IPS-15b (cell line): ENCODE measurements around the gene NDUFB10.

Experiments used
- H3K27me3 ChIP-seq: one replicate; pipeline ENCODE4 v1.6.1; 2013; ENCODE audit warnings: low read length; ENCODE audit not compliant: control insufficient read depth, insufficient read depth
- H3K36me3 ChIP-seq: one replicate; pipeline ENCODE4 v1.6.1; 2013; ENCODE audit warnings: low read length; ENCODE audit not compliant: control insufficient read depth, insufficient read depth
- H3K4me1 ChIP-seq: one replicate; pipeline ENCODE4 v1.6.1; 2013; ENCODE audit warnings: mild to moderate bottlenecking, low read length; ENCODE audit not compliant: control insufficient read depth, insufficient read depth
- H3K4me3 ChIP-seq: one replicate; pipeline ENCODE4 v1.5.1; 2013; ENCODE audit warnings: low read depth, low read length
- H3K9ac ChIP-seq: one replicate; pipeline ENCODE4 v1.6.1; 2013; ENCODE audit warnings: low read depth, mild to moderate bottlenecking, low read length
- H3K9me3 ChIP-seq: one replicate; pipeline ENCODE4 v1.6.1; 2013; ENCODE audit warnings: mild to moderate bottlenecking, low read length; ENCODE audit not compliant: control insufficient read depth, insufficient read depth

The NDUFB10 gene

GRCh38 chr16:1998360-1998835 lies 39.1 kb downstream of the NDUFB10 start:
- Histone ChIP-seq H3K4me3 (no peak overlapping the region), H3K36me3 (peaks cover 56% of the 10 kb centered on the region), H3K9ac (no peak overlapping the region), H3K4me1 (no peaks in the 10 kb centered on the region), H3K27me3 (no peaks in the 10 kb centered on the region), H3K9me3 (no peaks in the 10 kb centered on the region)

GRCh38 chr16:1998852-1999801 lies 39.8 kb downstream of the NDUFB10 start:
- H3K4me1 ChIP-seq = peaks cover 2% of the 10 kb centered on the region
- H3K27me3 ChIP-seq = no peaks in the 10 kb centered on the region
- H3K4me3 ChIP-seq = no peak overlapping the region
- peaks cover 58% of the 10 kb centered on the region for H3K36me3 ChIP-seq
- H3K9ac ChIP-seq = no peak overlapping the region
- H3K9me3 ChIP-seq = no peaks in the 10 kb centered on the region

DNA sequence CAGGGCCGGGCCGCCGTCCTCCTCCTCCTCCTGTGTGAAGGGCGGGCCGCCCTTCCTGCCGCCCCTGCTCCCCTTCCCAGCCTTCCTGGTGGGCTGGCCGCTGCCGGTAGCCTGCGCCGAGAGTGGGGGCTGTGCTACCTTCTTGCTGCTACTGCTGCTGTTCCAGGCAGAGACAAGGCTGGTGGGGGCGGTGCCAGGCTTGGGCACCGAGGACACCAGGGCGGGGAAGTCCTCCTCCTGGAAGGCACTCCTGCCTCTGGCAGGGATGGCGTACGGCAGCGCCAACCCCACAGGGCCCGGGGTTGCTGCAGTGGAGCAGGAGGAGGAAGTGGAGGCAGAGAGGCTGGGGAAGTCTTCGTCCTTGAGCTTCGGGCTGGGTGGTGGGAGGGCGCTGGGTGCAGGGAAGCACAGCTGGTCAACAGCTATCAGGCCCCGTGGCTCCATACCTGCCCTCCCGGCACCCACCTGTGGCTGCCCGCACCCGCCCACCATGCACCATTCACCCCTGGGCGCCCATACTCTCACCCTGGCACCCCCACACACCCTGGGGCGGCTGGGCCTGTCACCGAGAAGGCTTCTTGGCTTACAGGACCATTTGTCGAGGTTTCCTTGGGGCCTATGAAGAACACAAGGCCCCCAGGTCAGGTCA lies 40.7 kb downstream of the NDUFB10 start:
- no peak overlapping the region for H3K9ac ChIP-seq
- peaks cover 2% of the 10 kb centered on the region for H3K4me1 ChIP-seq
- H3K27me3 ChIP-seq = no peaks in the 10 kb centered on the region
- no peak overlapping the region for H3K4me3 ChIP-seq
- peaks cover 58% of the 10 kb centered on the region for H3K36me3 ChIP-seq
- no peaks in the 10 kb centered on the region for H3K9me3 ChIP-seq

DNA sequence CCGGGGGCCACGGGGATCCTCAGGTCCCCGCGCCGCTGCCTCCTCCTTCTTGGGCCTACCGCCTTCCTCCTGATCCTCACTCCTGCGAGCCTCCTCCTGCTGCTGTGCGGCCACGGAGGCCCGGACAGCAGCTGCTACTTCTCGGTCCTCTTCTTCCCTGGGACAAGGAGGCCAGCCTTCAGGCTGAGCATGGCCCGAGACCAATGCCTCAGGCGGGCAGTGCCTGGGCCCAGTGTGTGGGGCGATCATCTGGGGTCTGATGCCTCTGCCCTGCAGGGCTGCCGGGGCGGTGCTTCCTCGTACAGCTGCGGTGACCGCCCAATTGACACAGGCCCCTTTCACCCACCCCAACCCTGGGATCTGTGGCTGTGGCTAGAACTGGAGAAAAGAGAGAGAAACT lies 41.7 kb downstream of the NDUFB10 start:
- H3K36me3 ChIP-seq = peaks cover 58% of the 10 kb centered on the region
- no peaks in the 10 kb centered on the region for H3K9me3 ChIP-seq
- H3K9ac ChIP-seq = no peak overlapping the region
- no peak overlapping the region for H3K4me3 ChIP-seq
- H3K27me3 ChIP-seq = no peaks in the 10 kb centered on the region
- H3K4me1 ChIP-seq = peaks cover 2% of the 10 kb centered on the region

DNA sequence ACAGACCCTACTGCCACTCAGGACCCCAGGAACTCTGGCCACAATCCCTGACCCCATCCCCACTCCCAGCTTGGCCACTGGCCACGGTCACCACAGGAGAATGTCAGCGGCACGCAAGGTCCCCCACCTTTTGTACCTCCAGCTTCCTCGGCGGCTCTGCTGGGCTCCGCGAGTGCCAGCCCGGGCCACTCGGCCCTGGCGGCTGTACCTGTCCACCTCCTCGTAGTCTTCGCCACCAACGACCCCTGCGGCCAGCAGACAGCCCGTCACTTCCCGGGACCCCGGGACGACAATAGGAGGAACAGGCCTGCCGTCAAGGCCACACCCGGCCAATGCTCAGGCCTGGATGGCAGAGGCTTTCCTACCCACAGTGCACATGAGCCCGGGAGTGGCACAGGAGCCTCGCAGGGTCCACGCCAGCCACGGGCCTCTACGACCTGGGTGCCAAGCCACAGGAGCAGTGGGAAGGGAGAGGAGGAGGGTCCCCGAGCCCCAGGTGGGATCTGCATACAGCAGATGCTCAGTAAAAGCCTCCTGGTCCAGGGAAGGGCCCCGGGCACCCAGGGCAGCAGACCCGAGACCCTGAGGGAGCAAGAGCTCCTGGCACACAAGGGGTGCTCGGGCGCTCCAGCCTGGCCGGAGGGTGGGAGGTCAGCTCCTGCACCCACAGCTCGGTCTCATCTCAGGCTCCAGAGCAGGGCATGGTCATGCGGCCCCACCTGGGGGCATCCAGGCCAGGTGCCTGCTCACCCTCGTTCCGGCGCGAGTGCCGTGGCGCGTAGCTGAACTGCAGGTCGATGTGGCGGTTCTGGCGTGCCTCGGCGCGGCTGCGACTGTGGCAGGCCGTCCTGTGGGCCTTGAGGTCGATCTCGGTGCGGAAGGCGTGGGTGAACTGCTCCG lies 42.4 kb downstream of the NDUFB10 start:
- H3K4me3 ChIP-seq = no peak overlapping the region
- no peaks in the 10 kb centered on the region for H3K27me3 ChIP-seq
- peaks cover 58% of the 10 kb centered on the region for H3K36me3 ChIP-seq
- no peak overlapping the region for H3K9ac ChIP-seq
- peaks cover 2% of the 10 kb centered on the region for H3K4me1 ChIP-seq
- H3K9me3 ChIP-seq = no peaks in the 10 kb centered on the region

DNA sequence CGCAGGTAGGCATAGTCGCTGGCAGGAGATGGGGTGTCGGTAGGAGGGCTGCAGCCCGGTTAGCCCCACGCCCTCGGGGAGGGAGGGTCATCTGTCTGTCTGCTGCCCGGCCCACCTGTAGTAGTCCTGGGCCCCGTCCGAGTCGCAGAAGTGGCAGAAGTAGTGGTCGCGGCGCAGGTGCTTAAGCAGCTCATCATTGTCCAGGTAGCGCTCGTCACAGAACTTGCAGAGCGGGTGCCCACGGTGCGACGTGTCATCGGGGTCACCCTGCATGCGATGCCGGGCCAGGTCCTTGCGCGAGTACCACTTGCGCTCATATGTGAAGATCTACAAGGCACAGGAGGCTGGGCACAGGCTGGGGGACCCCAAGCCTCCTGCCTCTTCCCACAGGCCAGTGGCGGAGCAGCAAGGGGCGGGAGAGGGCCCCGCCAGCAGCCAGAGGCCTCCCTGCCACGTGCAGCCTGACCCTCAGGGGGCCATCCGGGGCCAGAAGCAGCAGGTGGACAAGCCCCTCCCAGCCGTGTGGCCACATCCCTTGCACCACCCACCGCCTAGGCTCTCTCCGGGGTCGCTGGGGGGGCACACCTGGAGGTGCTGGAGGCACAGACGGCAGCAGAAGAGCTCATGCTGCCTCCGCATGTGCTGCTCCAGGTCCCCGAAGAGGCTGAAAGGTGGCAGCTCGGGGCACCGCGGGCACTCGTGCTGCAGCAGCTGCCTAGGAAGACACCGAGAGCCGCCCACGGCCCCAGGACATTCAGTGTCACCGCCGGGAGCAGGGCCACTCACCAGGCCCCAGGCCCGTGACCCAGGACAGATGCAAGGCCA lies 43.3 kb downstream of the NDUFB10 start:
- H3K9me3 ChIP-seq = no peaks in the 10 kb centered on the region
- H3K4me1 ChIP-seq = peaks cover 2% of the 10 kb centered on the region
- H3K36me3 ChIP-seq = peaks cover 58% of the 10 kb centered on the region
- H3K27me3 ChIP-seq = no peaks in the 10 kb centered on the region
- no peak overlapping the region for H3K9ac ChIP-seq
- no peak overlapping the region for H3K4me3 ChIP-seq

- Histone ChIP-seq H3K9ac (no peak overlapping the region), H3K36me3 (peaks cover 52% of the 10 kb centered on the region)
These were observed 44.0 kb downstream of the NDUFB10 start for GRCh38 chr16:2003231-2003826.

GRCh38 chr16:2003827-2004641 lies 44.7 kb downstream of the NDUFB10 start:
- Histone ChIP-seq H3K4me1 (peaks cover 7% of the 10 kb centered on the region), H3K9me3 (no peaks in the 10 kb centered on the region), H3K9ac (no peak overlapping the region), H3K27me3 (no peaks in the 10 kb centered on the region), H3K4me3 (no peak overlapping the region), H3K36me3 (peaks cover 49% of the 10 kb centered on the region)

More at GRCh38 chr16:2003231-2003826, 44.0 kb downstream of the NDUFB10 start:
- Histone ChIP-seq H3K9me3 (no peaks in the 10 kb centered on the region), H3K27me3 (no peaks in the 10 kb centered on the region), H3K4me3 (no peak overlapping the region), H3K4me1 (peaks cover 5% of the 10 kb centered on the region)

- H3K9me3 ChIP-seq = no peaks in the 10 kb centered on the region
- H3K4me3 ChIP-seq = no peak overlapping the region
- H3K4me1 ChIP-seq = peaks cover 7% of the 10 kb centered on the region
- no peak overlapping the region for H3K9ac ChIP-seq
- H3K36me3 ChIP-seq = peaks cover 40% of the 10 kb centered on the region
- no peaks in the 10 kb centered on the region for H3K27me3 ChIP-seq
These were observed 45.6 kb downstream of the NDUFB10 start for GRCh38 chr16:2004795-2005517.
